HL-60 (cell line): ENCODE data around the gene PASK.

Source experiments
- POLR2AphosphoS5 ChIP-seq: IDR thresholded peaks from 2 replicates; pipeline ENCODE4 v1.6.1; 2012; ENCODE audit warnings: low read depth
- TF ChIP-seq, protein P1 (sequence below): IDR thresholded peaks from one replicate; pipeline ENCODE4 v1.5.1; 2011; ENCODE audit warnings: low read length, control low read depth, inconsistent platforms; ENCODE audit not compliant: insufficient read depth

GRCh38 chr2:241134711-241135110, 14.6 kb downstream of the PASK start:
- TF ChIP-seq, protein P1, sequence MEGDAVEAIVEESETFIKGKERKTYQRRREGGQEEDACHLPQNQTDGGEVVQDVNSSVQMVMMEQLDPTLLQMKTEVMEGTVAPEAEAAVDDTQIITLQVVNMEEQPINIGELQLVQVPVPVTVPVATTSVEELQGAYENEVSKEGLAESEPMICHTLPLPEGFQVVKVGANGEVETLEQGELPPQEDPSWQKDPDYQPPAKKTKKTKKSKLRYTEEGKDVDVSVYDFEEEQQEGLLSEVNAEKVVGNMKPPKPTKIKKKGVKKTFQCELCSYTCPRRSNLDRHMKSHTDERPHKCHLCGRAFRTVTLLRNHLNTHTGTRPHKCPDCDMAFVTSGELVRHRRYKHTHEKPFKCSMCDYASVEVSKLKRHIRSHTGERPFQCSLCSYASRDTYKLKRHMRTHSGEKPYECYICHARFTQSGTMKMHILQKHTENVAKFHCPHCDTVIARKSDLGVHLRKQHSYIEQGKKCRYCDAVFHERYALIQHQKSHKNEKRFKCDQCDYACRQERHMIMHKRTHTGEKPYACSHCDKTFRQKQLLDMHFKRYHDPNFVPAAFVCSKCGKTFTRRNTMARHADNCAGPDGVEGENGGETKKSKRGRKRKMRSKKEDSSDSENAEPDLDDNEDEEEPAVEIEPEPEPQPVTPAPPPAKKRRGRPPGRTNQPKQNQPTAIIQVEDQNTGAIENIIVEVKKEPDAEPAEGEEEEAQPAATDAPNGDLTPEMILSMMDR = no peak
- no peak for TF ChIP-seq POLR2AphosphoS5
